ENCODE results near the gene KNDC1. TPM values are rescaled to one million over a fixed set of nuclear protein-coding genes. Genes with fewer than 3 reads are reported as not detected.

Gene KNDC1
- total and polyA plus RNA-seq, 2 experiments from 2014 or later: 1.8 to 16.0 TPM

DNA sequence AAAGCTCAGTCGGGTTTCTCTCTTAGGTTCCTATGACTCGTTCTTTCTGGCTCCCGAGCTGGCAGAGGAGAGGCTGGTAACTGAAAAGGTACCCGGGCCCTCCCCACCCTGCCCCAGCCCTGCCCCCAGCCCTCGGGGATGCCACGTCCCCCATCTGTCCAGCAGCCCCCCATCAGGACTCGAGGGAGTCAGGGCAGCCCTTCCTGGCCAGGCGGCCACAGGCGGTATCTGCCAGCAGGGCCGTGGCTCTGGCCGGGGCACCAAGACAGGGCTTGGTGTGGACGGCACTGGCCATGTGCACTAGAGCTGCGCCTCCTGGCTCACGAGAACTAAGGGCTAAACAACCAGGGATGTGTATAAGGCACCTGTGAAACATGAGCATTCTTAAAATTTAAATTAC, 29.7 kb downstream of the KNDC1 start:
- H3K4me2 ChIP-seq: no peak overlapping the region
- no peak for ATAC-seq

More for the DNA sequence above, 29.7 kb downstream of the KNDC1 start:
- no peak overlapping the region for H3K27ac Mint-ChIP-seq
- peaks cover 29% of the 10 kb centered on the region for H3K9me3 Mint-ChIP-seq
- H3K36me3 ChIP-seq (ENCODE audit: insufficient read depth): no peaks in the 10 kb centered on the region
- H3K4me1 ChIP-seq (ENCODE audit: insufficient read depth): no peaks in the 10 kb centered on the region
- H3K36me3 Mint-ChIP-seq (ENCODE audit: low read depth): peaks cover 24% of the 10 kb centered on the region; the same call in 2 of the 3 replicates
- H3K79me2 ChIP-seq (replicated peaks; ENCODE audit: insufficient read depth): no peaks in the 10 kb centered on the region
- H3K4me3 ChIP-seq: no peak overlapping the region
- no peaks in the 10 kb centered on the region for H4K20me1 ChIP-seq (replicated peaks; ENCODE audit: insufficient read depth)
- H3K4me3 Mint-ChIP-seq: no peak overlapping the region
- no peaks in the 10 kb centered on the region for H3K4me1 Mint-ChIP-seq
- no peak for TF ChIP-seq EZH2phosphoT487 (IDR thresholded peaks at IDR 0.05; ENCODE audit: unreplicated experiment)
- TF ChIP-seq JUNB (IDR thresholded peaks at IDR 0.05; ENCODE audit: unreplicated experiment): no peak
- TF ChIP-seq STAT1 (IDR thresholded peaks at IDR 0.05; ENCODE audit: unreplicated experiment): no peak
- TF ChIP-seq CREB1 (CRISPR knock-in tag; IDR thresholded peaks at IDR 0.05; ENCODE audit: low read depth): no peak
- TF ChIP-seq EZH2 (IDR thresholded peaks at IDR 0.05; ENCODE audit: low read depth, unreplicated experiment): no peak
- TF ChIP-seq ZNF462 (CRISPR knock-in tag; IDR thresholded peaks at IDR 0.05): no peak
- no peak for TF ChIP-seq POLR2AphosphoS5 (IDR thresholded peaks at IDR 0.05; ENCODE audit: low read depth)
- no peak for TF ChIP-seq ZNF331 (CRISPR knock-in tag; IDR thresholded peaks at IDR 0.05; ENCODE audit: low read depth)
- no peak for TF ChIP-seq ETS1 (IDR thresholded peaks at IDR 0.05)
- TF ChIP-seq, protein P1, sequence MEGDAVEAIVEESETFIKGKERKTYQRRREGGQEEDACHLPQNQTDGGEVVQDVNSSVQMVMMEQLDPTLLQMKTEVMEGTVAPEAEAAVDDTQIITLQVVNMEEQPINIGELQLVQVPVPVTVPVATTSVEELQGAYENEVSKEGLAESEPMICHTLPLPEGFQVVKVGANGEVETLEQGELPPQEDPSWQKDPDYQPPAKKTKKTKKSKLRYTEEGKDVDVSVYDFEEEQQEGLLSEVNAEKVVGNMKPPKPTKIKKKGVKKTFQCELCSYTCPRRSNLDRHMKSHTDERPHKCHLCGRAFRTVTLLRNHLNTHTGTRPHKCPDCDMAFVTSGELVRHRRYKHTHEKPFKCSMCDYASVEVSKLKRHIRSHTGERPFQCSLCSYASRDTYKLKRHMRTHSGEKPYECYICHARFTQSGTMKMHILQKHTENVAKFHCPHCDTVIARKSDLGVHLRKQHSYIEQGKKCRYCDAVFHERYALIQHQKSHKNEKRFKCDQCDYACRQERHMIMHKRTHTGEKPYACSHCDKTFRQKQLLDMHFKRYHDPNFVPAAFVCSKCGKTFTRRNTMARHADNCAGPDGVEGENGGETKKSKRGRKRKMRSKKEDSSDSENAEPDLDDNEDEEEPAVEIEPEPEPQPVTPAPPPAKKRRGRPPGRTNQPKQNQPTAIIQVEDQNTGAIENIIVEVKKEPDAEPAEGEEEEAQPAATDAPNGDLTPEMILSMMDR (conservative IDR thresholded peaks at IDR 0.05; ENCODE audit: low read depth in 2 of 2): no peak
- H3F3A ChIP-seq (replicated peaks; ENCODE audit: low read depth): no peaks in the 10 kb centered on the region
- no peaks in the 10 kb centered on the region for H3K9me2 ChIP-seq (ENCODE audit: insufficient read depth)
- no peak overlapping the region for H3K27ac ChIP-seq (ENCODE audit: low read depth)
- H2AFZ ChIP-seq: no peak overlapping the region
- no peaks in the 10 kb centered on the region for H3K27me3 ChIP-seq (ENCODE audit: insufficient read depth)
- DNase-seq (ENCODE audit: low spot score): no peak
- peaks cover 4% of the 10 kb centered on the region for H3K27me3 Mint-ChIP-seq (ENCODE audit: insufficient read depth, low read depth, poor library complexity)

Measured in GM23338 (cell line).